ENCODE results near the gene PRR14. TPM values are rescaled to one million over a fixed set of nuclear protein-coding genes. Genes with fewer than 3 reads are reported as not detected.
A peak's percentile ranks its signal among the peaks of the same experiment; 100 is the strongest.

The PRR14 gene
- total and polyA plus RNA-seq, 5 experiments from 2014 or later: 13.3 to 83.8 (median 22.3) TPM

DNA sequence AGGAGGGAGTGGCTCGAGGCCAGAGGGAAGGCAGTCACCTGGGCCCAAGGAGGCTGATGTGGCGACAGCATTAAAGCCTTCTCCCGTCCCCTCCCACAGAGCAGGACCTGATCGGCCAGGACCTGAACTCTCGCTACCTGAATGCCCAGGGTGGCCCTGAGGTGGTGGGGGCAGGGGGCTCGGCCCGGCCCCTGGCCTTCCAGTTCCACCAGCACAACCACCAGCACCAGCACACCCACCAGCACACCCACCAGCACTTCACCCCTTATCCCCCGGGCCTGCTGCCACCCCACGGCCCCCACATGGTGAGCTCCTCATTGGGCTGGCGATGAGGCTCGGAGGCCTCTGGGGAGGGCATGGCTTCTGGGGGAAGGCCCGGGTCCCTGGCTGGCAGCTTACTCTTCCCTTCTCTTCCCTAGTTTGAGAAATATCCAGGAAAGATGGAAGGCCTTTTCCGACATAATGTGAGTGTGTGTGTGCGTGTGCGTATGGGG, 13.9 kb downstream of the PRR14 start:
- Mint-ChIP-seq H3K4me1 (peaks cover 26 to 51% (median 45%) of the 10 kb centered on the region in 4 donors), H3K27ac (peak overlapping the region in 2 of 10 donors; percentile 57 to 88), H3K27me3 (no peaks in the 10 kb centered on the region), H3K9me3 (no peaks in the 10 kb centered on the region), H3K36me3 (peaks cover 5 to 77% (median 16%) of the 10 kb centered on the region in 3 donors), H3K4me3 (peak overlapping the region in 2 of 10 donors; percentile 33 to 35)
- POLR2A ChIA-PET: interaction anchor here (0.9 to 1.9 kb wide), 4 partner anchors 20 to 33 kb away, joined by 3 to 7 read pairs (median 5); no protein-coding TSS in a partner anchor
- no peak for DNase-seq
- no peak for ATAC-seq

DNA sequence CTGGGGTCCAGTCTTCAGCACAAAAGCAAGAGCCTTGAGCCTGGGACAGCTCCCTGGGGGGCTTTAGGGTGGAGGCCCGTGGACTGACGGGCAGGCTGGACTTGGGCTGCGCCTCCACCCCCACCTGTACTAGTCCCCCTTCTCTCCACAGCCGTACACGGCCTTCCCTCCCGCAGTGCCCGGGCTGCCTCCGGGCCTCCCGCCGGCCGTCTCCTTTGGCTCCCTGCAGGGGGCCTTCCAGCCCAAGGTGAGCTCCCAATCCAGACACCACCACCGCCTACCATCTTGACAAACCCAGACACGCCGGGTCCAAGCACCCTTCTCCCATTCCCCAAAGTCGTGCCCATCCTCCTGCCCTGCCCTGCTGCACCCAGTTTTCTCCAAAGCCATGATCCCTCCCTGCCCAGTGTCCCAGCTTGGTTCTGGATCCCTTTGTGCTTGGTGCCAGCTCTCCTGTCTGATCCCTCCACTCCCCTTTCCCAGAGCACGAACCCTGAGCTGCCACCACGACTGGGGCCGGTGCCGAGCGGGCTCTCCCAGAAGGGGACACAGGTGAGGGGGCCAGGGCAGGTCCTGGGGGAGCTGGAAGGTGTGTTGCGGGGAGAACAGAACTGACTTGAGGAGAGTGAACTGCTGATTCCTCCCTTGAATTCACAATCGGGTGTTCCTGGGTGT, 14.5 kb downstream of the PRR14 start:
- Mint-ChIP-seq H3K27ac (peak overlapping the region in 4 of 10 donors; percentile 57 to 88 (median 72)), H3K27me3 (no peaks in the 10 kb centered on the region), H3K36me3 (peaks cover 5 to 78% (median 16%) of the 10 kb centered on the region in 3 donors), H3K9me3 (no peaks in the 10 kb centered on the region), H3K4me3 (peak overlapping the region in 4 of 10 donors; percentile 18 to 35 (median 30)), H3K4me1 (peaks cover 26 to 51% (median 45%) of the 10 kb centered on the region in 4 donors)
- POLR2A ChIA-PET: interaction anchor here (0.9 to 1.9 kb wide), 4 partner anchors 21 to 32 kb away, joined by 3 to 7 read pairs (median 5); no protein-coding TSS in a partner anchor
- ATAC-seq: no peak
- DNase-seq: no peak

DNA sequence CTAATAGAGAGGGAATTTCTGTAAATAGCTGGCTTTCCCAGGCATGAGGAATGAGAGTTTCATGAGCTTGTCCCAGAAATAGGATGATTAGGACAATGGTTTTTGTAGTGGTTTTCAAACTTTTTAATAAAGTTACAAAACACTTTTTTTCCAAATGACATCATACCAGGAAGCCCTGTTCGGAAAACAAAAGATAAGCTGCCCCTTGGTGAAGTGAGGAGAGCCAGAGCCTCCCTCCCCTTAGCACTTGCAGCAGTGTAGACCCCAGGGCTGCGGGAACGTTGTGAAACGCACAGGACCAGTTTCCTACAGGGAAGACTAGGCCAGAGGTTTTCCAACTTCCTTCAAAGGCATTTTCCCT, 15.1 kb downstream of the PRR14 start:
- ATAC-seq: no peak
- peaks cover 2 to 79% (median 16%) of the 10 kb centered on the region in 3 donors for H3K36me3 Mint-ChIP-seq
- peaks cover 22 to 47% (median 40%) of the 10 kb centered on the region in 4 donors for H3K4me1 Mint-ChIP-seq
- H3K27ac Mint-ChIP-seq: peak overlapping the region in 4 of 10 donors; percentile 43 to 78 (median 67)
- POLR2A ChIA-PET: interaction anchor here (1.5 to 1.9 kb wide), 2 partner anchors 28 to 32 kb away, joined by 7 read pairs; no protein-coding TSS in a partner anchor
- no peak for DNase-seq
- H3K4me3 Mint-ChIP-seq: peak overlapping the region in 1 of 10 donors; percentile 18
- H3K27me3 Mint-ChIP-seq: no peaks in the 10 kb centered on the region
- no peaks in the 10 kb centered on the region for H3K9me3 Mint-ChIP-seq

DNA sequence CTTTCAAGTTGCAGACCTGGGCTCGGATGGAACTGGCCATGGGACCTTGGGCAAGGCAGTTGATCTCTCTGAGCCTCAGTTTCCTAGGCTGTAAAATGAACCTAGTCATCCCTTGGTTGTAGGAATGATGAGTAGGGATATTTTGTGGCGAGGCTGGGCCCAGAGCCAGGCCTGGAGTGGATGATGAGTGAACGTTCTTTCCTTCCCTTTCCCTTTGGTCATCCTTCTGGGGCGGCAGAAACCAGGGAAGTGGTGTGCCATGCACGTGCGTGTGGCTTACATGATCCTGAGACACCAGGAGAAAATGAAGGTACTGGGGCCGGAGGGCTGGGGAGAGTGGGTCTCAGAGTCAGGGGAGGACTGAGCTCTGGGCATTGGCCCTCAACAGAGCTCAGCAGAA, 15.9 kb downstream of the PRR14 start:
- peaks cover 17 to 39% (median 32%) of the 10 kb centered on the region in 4 donors for H3K4me1 Mint-ChIP-seq
- H3K27me3 Mint-ChIP-seq: no peaks in the 10 kb centered on the region
- DNase-seq (no peak), ATAC-seq (no peak)
- no peaks in the 10 kb centered on the region for H3K9me3 Mint-ChIP-seq
- peaks cover 0 to 71% (median 15%) of the 10 kb centered on the region in 3 donors for H3K36me3 Mint-ChIP-seq
- POLR2A ChIA-PET: interaction anchor here (1.1 kb wide), 1 partner anchor 8 kb away, joined by 7 read pairs; the partner anchor contains the start of gene FBRS
- H3K27ac Mint-ChIP-seq: peak overlapping the region in 4 of 10 donors; percentile 24 to 79 (median 44)
- H3K4me3 Mint-ChIP-seq: no peak overlapping the region

DNA sequence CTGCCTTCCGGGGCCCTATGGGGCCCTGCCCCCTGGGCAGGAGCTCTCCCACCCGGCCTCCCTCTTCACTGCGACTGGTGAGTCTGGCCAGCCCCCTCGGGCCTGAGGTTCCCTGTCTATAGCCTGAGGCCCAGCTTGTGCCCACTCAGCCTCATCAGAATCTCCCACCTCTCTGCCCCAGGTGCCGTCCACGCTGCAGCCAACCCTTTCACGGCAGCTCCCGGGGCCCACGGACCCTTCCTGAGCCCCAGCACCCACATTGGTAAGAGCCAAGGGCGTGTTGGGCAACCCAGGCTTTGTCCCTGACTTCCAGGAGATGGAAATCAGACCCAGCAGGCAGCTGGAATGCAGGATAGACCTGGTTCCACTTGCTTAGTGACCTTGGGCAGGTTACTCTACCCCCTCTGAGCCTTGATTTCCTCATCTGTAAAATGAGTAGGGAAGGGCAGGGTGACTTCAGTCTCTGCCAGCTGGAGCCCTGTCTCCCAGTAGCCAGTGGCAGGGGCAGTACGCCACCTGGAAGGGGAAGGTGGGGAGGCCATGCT, 16.7 kb downstream of the PRR14 start:
- no peak overlapping the region for H3K4me3 Mint-ChIP-seq
- POLR2A ChIA-PET: interaction anchor here (0.8 to 1.1 kb wide), 2 partner anchors 9 to 27 kb away, joined by 3 to 7 read pairs; partner anchors contain the start of gene FBRS

DNA sequence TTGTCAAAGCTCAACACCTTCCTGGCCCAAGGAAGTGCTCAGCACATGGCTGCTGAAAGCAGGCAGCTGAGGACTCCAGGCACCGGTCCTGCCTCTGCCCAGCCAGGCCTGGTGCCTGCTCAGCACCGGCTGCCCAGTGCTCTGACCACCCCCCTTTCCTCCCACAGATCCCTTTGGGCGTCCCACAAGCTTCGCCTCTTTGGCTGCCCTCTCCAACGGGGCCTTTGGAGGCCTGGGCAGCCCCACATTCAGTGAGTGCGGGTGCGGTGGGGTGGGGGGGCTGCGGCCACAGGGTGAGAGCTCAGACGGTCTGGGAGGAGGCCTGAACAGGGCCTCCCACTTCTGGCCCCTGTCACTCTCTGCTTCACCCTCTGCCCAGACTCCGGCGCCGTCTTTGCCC, 17.6 kb downstream of the PRR14 start:
- no peak overlapping the region for H3K4me3 Mint-ChIP-seq
- no peaks in the 10 kb centered on the region for H3K9me3 Mint-ChIP-seq
- peak overlapping the region in 3 of 10 donors; percentile 13 to 74 (median 28) for H3K27ac Mint-ChIP-seq
- H3K36me3 Mint-ChIP-seq: peaks cover 0 to 54% (median 6%) of the 10 kb centered on the region in 3 donors
- H3K27me3 Mint-ChIP-seq: no peaks in the 10 kb centered on the region
- no peak for DNase-seq
- POLR2A ChIA-PET: no interaction called here
- peaks cover 9 to 24% (median 16%) of the 10 kb centered on the region in 4 donors for H3K4me1 Mint-ChIP-seq
- ATAC-seq: no peak

More for the DNA sequence above, 16.7 kb downstream of the PRR14 start:
- Mint-ChIP-seq H3K27me3 (no peaks in the 10 kb centered on the region), H3K9me3 (no peaks in the 10 kb centered on the region), H3K36me3 (peaks cover 0 to 64% (median 13%) of the 10 kb centered on the region in 3 donors), H3K4me1 (peaks cover 15 to 34% (median 24%) of the 10 kb centered on the region in 4 donors), H3K27ac (peak overlapping the region in 6 of 10 donors; percentile 10 to 74 (median 41))
- DNase-seq: no peak
- no peak for ATAC-seq

DNA sequence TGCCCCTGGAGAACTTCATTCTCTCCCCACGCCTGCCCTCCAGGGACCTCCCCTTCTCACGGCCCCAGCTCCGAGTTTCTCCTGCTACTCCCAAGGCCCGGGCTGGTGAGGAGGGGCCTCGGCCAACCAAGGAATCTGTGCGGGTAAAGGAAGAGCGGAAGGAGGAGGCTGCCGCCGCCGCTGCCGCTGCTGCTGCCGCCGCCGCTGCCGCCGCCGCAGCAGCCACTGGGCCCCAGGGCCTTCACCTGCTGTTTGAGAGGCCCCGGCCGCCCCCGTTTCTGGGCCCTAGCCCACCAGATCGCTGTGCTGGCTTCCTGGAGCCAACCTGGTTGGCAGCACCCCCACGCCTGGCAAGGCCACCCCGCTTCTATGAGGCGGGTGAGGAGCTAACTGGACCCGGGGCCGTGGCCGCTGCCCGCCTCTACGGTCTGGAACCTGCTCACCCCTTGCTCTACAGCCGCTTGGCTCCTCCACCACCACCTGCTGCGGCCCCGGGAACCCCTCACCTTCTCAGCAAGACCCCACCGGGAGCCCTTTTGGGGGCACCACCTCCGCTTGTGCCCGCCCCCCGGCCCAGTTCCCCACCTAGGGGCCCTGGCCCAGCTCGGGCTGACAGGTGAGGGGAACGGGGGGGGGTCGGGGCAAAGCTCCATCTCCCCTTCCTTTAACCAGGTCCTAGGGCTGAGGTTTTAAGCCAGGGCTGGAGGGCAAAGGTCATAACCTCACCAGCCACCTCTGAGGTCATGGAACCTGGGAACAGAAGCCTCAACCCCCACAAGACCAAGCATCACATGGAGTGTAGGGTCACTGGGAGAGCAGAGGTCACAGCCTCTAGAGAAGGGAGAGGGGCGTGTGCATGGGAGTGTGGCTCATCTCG, 18.5 kb downstream of the PRR14 start:
- H3K36me3 Mint-ChIP-seq: peaks cover 0 to 47% (median 2%) of the 10 kb centered on the region in 3 donors
- no peak overlapping the region for H3K4me3 Mint-ChIP-seq
- DNase-seq (no peak), ATAC-seq (peak in 1 of 2 donors; percentile 29)
- POLR2A ChIA-PET: interaction anchor here (0.9 kb wide), 1 partner anchor 9 kb away, joined by 4 read pairs; no protein-coding TSS in a partner anchor
- H3K27me3 Mint-ChIP-seq: no peaks in the 10 kb centered on the region
- H3K27ac Mint-ChIP-seq: no peak overlapping the region
- H3K9me3 Mint-ChIP-seq: no peaks in the 10 kb centered on the region
- peaks cover 5 to 19% (median 11%) of the 10 kb centered on the region in 4 donors for H3K4me1 Mint-ChIP-seq

DNA sequence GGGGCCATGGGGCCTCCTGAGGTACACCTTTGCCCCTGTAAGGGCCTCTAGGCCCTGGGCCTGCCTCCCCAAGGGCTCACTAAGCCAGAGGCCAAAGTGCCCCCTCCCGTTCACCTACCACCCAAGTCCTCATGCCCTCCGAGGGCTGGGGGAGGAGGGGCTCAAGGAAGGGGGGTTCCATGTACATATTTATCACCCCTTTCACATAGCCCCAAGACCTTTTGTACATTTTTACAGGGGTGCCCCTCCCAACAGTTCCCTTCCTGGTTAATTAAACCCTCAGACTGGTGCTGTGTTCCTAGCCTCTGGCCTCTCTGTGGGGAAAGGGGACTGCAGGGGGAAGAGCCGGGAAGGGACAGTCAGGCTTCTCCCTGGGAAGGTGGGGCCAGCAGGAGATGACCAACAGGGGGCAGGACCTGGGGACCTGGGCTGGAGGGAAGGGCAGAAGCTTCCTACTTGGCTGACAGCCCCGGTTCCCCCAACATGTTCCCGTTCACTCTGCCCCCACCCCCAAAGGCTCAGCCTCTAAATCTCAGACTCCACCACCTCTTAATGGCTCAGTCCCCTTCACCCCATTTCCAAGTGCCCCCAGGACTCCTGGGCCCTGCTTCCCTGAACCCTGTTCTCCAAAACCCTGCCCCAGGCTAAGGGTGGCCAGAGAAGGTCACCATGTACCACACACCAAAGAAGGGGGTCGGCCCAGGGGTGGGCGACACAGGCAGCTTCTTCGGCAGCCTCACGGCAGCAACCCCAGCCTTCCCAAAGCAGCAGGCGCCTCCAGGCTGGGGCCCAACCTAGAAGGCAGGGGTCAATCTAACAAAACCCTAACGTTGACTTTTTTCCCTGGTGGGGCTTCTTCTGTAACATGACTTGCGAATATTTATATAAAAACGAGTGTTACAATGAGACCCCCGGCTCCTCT, 19.4 kb downstream of the PRR14 start:
- Mint-ChIP-seq H3K27ac (peak overlapping the region in 2 of 10 donors; percentile 41 to 78), H3K4me3 (no peak overlapping the region), H3K4me1 (peaks cover 3 to 16% (median 7%) of the 10 kb centered on the region in 4 donors), H3K36me3 (peaks cover 0 to 42% (median 2%) of the 10 kb centered on the region in 3 donors), H3K27me3 (no peaks in the 10 kb centered on the region), H3K9me3 (no peaks in the 10 kb centered on the region)
- ATAC-seq (peak in 1 of 2 donors; percentile 10), DNase-seq (no peak)
- POLR2A ChIA-PET: interaction anchor here (0.9 kb wide), 1 partner anchor 10 kb away, joined by 4 read pairs; no protein-coding TSS in a partner anchor

DNA sequence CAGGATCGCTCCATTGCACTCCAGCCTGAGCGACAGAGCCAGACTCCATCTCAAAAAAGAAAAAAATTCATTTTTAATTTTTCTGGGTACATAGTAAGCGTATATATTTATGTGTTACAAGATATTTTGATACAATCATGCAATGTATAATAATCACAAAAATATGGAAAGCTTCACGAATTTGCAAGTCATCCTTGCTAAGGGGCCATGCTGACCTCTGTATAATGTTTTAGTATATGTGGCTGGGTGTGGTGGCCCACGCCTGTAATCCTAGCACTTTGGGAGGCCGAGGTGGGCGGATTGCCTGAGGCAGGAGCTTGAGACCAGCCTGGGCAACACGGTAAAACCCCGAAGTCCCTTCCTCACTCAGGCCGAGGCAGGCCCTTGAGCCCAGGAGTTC, 24.4 kb downstream of the PRR14 start:
- ATAC-seq: no peak
- Mint-ChIP-seq H3K4me1 (peaks cover 0 to 3% (median 0%) of the 10 kb centered on the region in 4 donors), H3K27me3 (no peaks in the 10 kb centered on the region), H3K36me3 (peaks cover 0 to 5% (median 0%) of the 10 kb centered on the region in 3 donors), H3K9me3 (no peaks in the 10 kb centered on the region), H3K4me3 (no peak overlapping the region), H3K27ac (peak overlapping the region in 1 of 10 donors; percentile 43)
- no peak for DNase-seq
- POLR2A ChIA-PET: interaction anchor here (0.5 to 1.2 kb wide), 7 partner anchors 8 to 124 kb away, joined by 3 to 5 read pairs (median 3); no protein-coding TSS in a partner anchor

DNA sequence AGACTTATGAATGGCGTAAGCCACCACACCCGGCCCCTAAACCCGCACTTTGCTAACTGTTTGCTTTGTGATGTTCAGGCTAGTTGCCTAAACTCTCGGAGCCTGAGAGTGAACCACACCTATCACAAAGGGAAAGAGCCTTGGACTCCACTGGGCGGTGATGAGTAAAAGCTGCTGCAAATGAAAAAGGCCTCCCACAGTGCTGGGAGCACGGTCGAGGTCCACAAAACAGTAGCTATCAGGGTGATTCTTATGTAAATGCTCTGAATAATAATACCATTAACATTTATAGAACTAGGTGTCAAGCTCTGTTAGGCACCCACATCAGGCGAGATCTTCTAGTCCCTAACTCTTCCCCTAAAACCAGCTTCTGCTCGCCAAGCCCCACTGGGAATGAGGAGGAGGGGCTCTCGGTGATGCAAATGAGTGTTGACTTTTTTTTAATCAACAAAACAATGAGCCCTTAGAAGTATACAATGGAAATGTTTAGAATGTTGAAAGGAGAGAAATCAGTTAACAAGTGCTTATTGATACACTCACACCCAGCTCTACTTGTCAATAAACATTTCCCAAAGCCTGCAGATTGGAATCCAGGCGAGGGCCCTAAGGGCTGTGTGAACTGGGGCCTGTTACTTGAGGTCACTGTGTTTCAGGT, 27.3 kb downstream of the PRR14 start:
- no peaks in the 10 kb centered on the region for H3K27me3 Mint-ChIP-seq
- no peak overlapping the region for H3K27ac Mint-ChIP-seq
- no peaks in the 10 kb centered on the region for H3K9me3 Mint-ChIP-seq
- no peaks in the 10 kb centered on the region for H3K4me1 Mint-ChIP-seq
- ATAC-seq (no peak), DNase-seq (no peak)
- POLR2A ChIA-PET: interaction anchor here (0.5 to 1.3 kb wide), 3 partner anchors 18 to 791 kb away, joined by 3 read pairs; no protein-coding TSS in a partner anchor
- no peak overlapping the region for H3K4me3 Mint-ChIP-seq
- H3K36me3 Mint-ChIP-seq: no peaks in the 10 kb centered on the region

DNA sequence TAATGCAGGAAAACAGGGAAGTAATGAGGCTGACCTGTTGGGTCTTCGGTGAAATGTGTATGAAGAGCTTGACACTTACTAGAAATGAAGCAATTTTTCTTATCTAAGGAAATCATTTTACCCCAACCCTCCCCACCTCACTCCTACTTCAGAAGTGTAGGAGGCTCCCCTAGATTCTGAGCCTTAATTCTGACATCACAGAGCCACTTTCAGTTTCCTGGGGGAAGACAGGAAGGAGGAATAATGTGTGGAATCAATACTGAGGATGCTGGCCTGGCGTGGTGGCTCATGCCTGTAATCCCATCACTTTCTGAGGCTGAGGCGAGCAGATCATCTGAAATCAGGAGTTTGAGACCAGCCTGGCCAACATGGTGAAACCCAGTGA, 27.8 kb downstream of the PRR14 start:
- Mint-ChIP-seq H3K4me3 (no peak overlapping the region), H3K36me3 (no peaks in the 10 kb centered on the region), H3K27ac (no peak overlapping the region), H3K4me1 (no peaks in the 10 kb centered on the region), H3K9me3 (no peaks in the 10 kb centered on the region), H3K27me3 (no peaks in the 10 kb centered on the region)
- ATAC-seq (no peak), DNase-seq (no peak)
- POLR2A ChIA-PET: interaction anchor here (0.5 to 1.3 kb wide), 2 partner anchors 19 to 792 kb away, joined by 3 read pairs; no protein-coding TSS in a partner anchor

Data from naive thymus-derived CD8-positive, alpha-beta T cell (primary cell).